ENCODE results near the gene NUP35.
"Not testable (repeated sequence)": the region's sequence is repeated elsewhere in the genome, so short reads cannot be mapped to it uniquely, and the experiment has no call there.

GRCh38 chr2:183154772-183155171 is 30.5 kb downstream of the NUP35 start:
- not testable (repeated sequence) for TF ChIP-seq EP300 (IDR thresholded peaks at IDR 0.05; ENCODE audit: low read depth); POLR2A (IDR thresholded peaks at IDR 0.05)

All from transverse colon (tissue), 1 donor.